K562 (cell line): ENCODE data around the gene EMID1. TPM values are rescaled to one million over a fixed set of nuclear protein-coding genes. Genes with fewer than 3 reads are reported as not detected.

Source experiments
- CBX3 ChIP-seq, 2 experiments: IDR thresholded peaks; 1 replicate in 1 of 2; 2 replicates in 1 of 2; pipeline ENCODE4 v1.6.1; 2012; ENCODE audit warnings: inconsistent platforms in 2 of 2, low read length in 2 of 2, borderline replicate concordance in 1 of 2, control low read depth in 1 of 2
- CC2D1A ChIP-seq: fragments of 450-650 bp; IDR thresholded peaks from 2 replicates; pipeline ENCODE4 v1.6.1; 2017; ENCODE audit warnings: mild to moderate bottlenecking
- CLOCK ChIP-seq: fragments of 250-450 bp; sonication (Bioruptor Pico); IDR thresholded peaks from 2 replicates; pipeline ENCODE4 v1.4.0; 2020; ENCODE audit warnings: mild to moderate bottlenecking, moderate library complexity, borderline replicate concordance
- CREB1 ChIP-seq, 2 experiments: sonication (generic) in 1 of 2; formaldehyde crosslinking in 1 of 2; IDR thresholded peaks; 2 replicates each; pipeline versions ENCODE4 v1.6.1 to v1.8.0; 2012 to 2022; ENCODE audit warnings: inconsistent platforms in 1 of 2, mild to moderate bottlenecking in 1 of 2, missing genetic modification reagents in 1 of 2, moderate library complexity in 1 of 2
- DDX20 ChIP-seq: fragments of 450-650 bp; IDR thresholded peaks from 2 replicates; pipeline ENCODE4 v1.6.1; 2016; ENCODE audit warnings: missing genetic modification characterization, low read depth, mild to moderate bottlenecking, missing compliant biosample characterization, moderate library complexity
- EHMT2 ChIP-seq: fragments of 450-650 bp; IDR thresholded peaks from 2 replicates; pipeline ENCODE4 v1.6.1; 2018; ENCODE audit warnings: antibody characterized with exemption
- FOXJ2 ChIP-seq: fragments of 200-800 bp; sonication (Bioruptor generic); IDR thresholded peaks from 2 replicates; pipeline ENCODE4 v1.6.1; 2016; ENCODE audit warnings: missing genetic modification characterization, missing compliant biosample characterization
- ILF3 ChIP-seq: fragments of 450-650 bp; IDR thresholded peaks from 2 replicates; pipeline ENCODE4 v1.6.1; 2018; ENCODE audit warnings: antibody characterized with exemption, mild to moderate bottlenecking, moderate library complexity, borderline replicate concordance
- ILK ChIP-seq: fragments of 450-650 bp; IDR thresholded peaks from 2 replicates; pipeline ENCODE4 v1.6.1; 2016; ENCODE audit warnings: missing genetic modification characterization, low read depth, mild to moderate bottlenecking, missing compliant biosample characterization, moderate library complexity, borderline replicate concordance
- MYNN ChIP-seq, 2 experiments: sonication (generic); formaldehyde crosslinking in 1 of 2; IDR thresholded peaks; 2 replicates each; pipeline versions ENCODE4 v1.5.0 to v1.6.1; 2016 to 2020; ENCODE audit warnings: antibody characterized with exemption in 1 of 2, missing genetic modification reagents in 1 of 2
- NCOA1 ChIP-seq: fragments of 450-650 bp; IDR thresholded peaks from 2 replicates; pipeline ENCODE4 v1.6.1; 2016; ENCODE audit warnings: low read depth
- POLR2H ChIP-seq: IDR thresholded peaks from 2 replicates; pipeline ENCODE4 v1.6.1; 2016; ENCODE audit warnings: missing genetic modification characterization, low read depth, mild to moderate bottlenecking, control low read depth, missing compliant biosample characterization, moderate library complexity
- RBM22 ChIP-seq: fragments of 200-400 bp; formaldehyde crosslinking; IDR thresholded peaks from 2 replicates; pipeline ENCODE4 v1.6.1; 2018; ENCODE audit warnings: low read length, low read depth; ENCODE audit not compliant: poor library complexity, severe bottlenecking
- RBM25 ChIP-seq: fragments of 200-400 bp; formaldehyde crosslinking; IDR thresholded peaks from 2 replicates; pipeline ENCODE4 v1.6.1; 2018; ENCODE audit warnings: low read length, low read depth, moderate library complexity; ENCODE audit not compliant: severe bottlenecking
- SMC3 ChIP-seq: conservative IDR thresholded peaks from 2 replicates; pipeline ENCODE4 v1.6.1; 2011; ENCODE audit warnings: low read depth, low read length, improper control_type of control experiment; ENCODE audit not compliant: insufficient read depth
- TAF9B ChIP-seq: fragments of 450-650 bp; IDR thresholded peaks from 2 replicates; pipeline ENCODE4 v1.6.1; 2018; ENCODE audit warnings: mild to moderate bottlenecking; ENCODE audit not compliant: partially characterized antibody
- XRCC4 ChIP-seq: IDR thresholded peaks from one replicate; pipeline ENCODE4 v1.6.1; 2011; ENCODE audit not compliant: insufficient read depth, insufficient read length; ENCODE audit errors: extremely low read depth
- ZBED1 ChIP-seq: IDR thresholded peaks from 2 replicates; pipeline ENCODE4 v1.6.1; 2014
- ZNF121 ChIP-seq: sonication (generic); formaldehyde crosslinking; conservative IDR thresholded peaks from 2 replicates; pipeline ENCODE4 v1.8.0; 2022; ENCODE audit warnings: missing genetic modification reagents
- ZNF224 ChIP-seq: sonication (generic); formaldehyde crosslinking; IDR thresholded peaks from 2 replicates; pipeline ENCODE4 v1.8.0; 2022; ENCODE audit warnings: mild to moderate bottlenecking, missing genetic modification reagents
- ZNF778 ChIP-seq: fragments of 450-650 bp; formaldehyde crosslinking; IDR thresholded peaks from 2 replicates; pipeline ENCODE4 v1.4.0; 2020; ENCODE audit warnings: mild to moderate bottlenecking, moderate library complexity
- polyA plus RNA-seq, 8 experiments: library from polyadenylated mRNA; depleted of rRNA in 4 of 8; stranded (reverse) in 5 of 8; unstranded in 3 of 8; fragments of >200 nt; fragmentation: Nextera tagmentation in 2 of 8; fragmentation: Illumina TruSeq in 1 of 8; extraction: Ambion mirVana in 2 of 8; extraction: Trizol in 1 of 8; gene quantifications; 2 replicates each; pipeline versions ENCODE4 v1.2.1 to v1.2.3, GENCODE V29; 2011 to 2014; ENCODE audit warnings: inconsistent platforms in 1 of 8, missing spikeins in 1 of 8
- total RNA-seq, 7 experiments: library from RNA; depleted of rRNA in 6 of 7; stranded (reverse); fragments of >200 nt in 6 of 7; fragmentation: Illumina TruSeq in 2 of 7; extraction: Trizol in 2 of 7; gene quantifications; 2 replicates each; pipeline versions ENCODE4 v1.2.1 to v1.2.3, GENCODE V29; 2011 to 2021; ENCODE audit warnings: low replicate concordance in 1 of 7
- TF ChIP-seq, protein P1 (sequence below), 2 experiments: fragments of 450-650 bp; IDR thresholded peaks; 2 replicates each; pipeline ENCODE4 v1.6.1; 2016
- TF ChIP-seq, protein P2 (sequence below): fragments of 250-450 bp; sonication (Bioruptor Pico); IDR thresholded peaks from 2 replicates; pipeline ENCODE4 v1.8.0; 2021; ENCODE audit warnings: moderate library complexity, mild to moderate bottlenecking, inconsistent platforms

EMID1 gene
- total and polyA plus RNA-seq, 9 of the 15 experiments (the other 6 are each of a cell fraction or from before 2014, with no cell fraction given) = 0.15 to 7.2 (median 2.7) TPM

DNA sequence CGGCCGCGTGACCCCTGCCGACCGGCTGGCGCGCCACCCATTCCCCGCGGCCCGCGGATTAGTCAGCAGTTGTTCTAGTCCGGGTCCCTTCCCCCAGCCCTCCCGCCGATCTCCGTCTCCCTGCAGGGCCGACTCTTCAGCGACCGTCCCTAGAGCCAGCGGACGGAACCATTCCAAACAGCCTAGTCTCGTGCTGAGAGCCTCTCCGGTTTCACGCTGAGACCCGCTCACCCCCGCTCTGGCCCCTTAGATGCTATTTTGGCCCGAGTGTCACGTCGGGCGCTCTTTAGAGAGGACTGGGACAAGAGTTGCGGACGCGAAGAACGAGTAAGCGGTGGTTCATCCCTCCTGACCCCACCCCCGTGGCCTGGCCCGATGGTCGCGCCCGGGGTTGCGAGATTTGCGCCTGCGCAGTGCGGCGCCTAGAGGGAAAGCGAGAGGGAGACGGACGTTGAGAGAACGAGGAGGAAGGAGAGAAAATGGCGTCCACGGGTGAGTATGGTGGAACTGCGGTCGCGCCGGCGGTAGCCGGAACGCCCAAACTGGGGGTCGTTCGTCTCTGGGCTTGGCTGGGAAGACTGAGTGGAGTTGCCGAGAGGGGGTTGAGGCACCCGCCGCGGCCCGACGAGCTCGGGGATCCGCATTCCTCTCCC, 62.3 kb downstream of the EMID1 start, which contains the start of the genes EWSR1 and RHBDD3 (continued):
- TF ChIP-seq CREB1 (IDR thresholded peaks at IDR 0.05) = no peak
- TF ChIP-seq CREB1 (CRISPR knock-in tag; IDR thresholded peaks at IDR 0.05) = peak; percentile 54; the same call in 1 of the 2 replicates
- no peak for TF ChIP-seq ILF3
- no peak for TF ChIP-seq ZNF121 (CRISPR knock-in tag)
- no peak for TF ChIP-seq ZNF778 (CRISPR knock-in tag)
- no peak for TF ChIP-seq CBX3 (IDR thresholded peaks at IDR 0.05; ENCODE audit: borderline replicate concordance in 1 of 2, low read length in 2 of 2)
- no peak for TF ChIP-seq FOXJ2 (tag)
- peak; percentile 75 for TF ChIP-seq RBM22
- TF ChIP-seq ZNF224 (CRISPR knock-in tag) = no peak
- peak; percentile 54; the same call in 1 of the 2 replicates for TF ChIP-seq NCOA1
- peak; percentile 85 for TF ChIP-seq TAF9B
- no peak for TF ChIP-seq DDX20 (tag)
- TF ChIP-seq EHMT2 = no peak
- peak; percentile 74 for TF ChIP-seq POLR2H
- TF ChIP-seq MYNN (IDR thresholded peaks at IDR 0.05) = no peak
- TF ChIP-seq MYNN (CRISPR knock-in tag; IDR thresholded peaks at IDR 0.05) = no peak
- TF ChIP-seq, protein P1, sequence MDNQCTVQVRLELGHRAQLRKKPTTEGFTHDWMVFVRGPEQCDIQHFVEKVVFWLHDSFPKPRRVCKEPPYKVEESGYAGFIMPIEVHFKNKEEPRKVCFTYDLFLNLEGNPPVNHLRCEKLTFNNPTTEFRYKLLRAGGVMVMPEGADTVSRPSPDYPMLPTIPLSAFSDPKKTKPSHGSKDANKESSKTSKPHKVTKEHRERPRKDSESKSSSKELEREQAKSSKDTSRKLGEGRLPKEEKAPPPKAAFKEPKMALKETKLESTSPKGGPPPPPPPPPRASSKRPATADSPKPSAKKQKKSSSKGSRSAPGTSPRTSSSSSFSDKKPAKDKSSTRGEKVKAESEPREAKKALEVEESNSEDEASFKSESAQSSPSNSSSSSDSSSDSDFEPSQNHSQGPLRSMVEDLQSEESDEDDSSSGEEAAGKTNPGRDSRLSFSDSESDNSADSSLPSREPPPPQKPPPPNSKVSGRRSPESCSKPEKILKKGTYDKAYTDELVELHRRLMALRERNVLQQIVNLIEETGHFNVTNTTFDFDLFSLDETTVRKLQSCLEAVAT (IDR thresholded peaks at IDR 0.05) = peak in 1 of 2 experiments; percentile 41; a peak in 1 of 4 replicates
- no peak for TF ChIP-seq RBM25
- TF ChIP-seq CLOCK (CRISPR knock-in tag) = 0 out of 2 replicates have a peak, but pooled peaks have one; percentile 36
- TF ChIP-seq ZBED1 = 0 out of 2 replicates have a peak, but pooled peaks have one; percentile 11
- TF ChIP-seq CC2D1A = no peak
- TF ChIP-seq XRCC4 = no peak
- TF ChIP-seq, protein P2, sequence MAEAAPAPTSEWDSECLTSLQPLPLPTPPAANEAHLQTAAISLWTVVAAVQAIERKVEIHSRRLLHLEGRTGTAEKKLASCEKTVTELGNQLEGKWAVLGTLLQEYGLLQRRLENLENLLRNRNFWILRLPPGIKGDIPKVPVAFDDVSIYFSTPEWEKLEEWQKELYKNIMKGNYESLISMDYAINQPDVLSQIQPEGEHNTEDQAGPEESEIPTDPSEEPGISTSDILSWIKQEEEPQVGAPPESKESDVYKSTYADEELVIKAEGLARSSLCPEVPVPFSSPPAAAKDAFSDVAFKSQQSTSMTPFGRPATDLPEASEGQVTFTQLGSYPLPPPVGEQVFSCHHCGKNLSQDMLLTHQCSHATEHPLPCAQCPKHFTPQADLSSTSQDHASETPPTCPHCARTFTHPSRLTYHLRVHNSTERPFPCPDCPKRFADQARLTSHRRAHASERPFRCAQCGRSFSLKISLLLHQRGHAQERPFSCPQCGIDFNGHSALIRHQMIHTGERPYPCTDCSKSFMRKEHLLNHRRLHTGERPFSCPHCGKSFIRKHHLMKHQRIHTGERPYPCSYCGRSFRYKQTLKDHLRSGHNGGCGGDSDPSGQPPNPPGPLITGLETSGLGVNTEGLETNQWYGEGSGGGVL = no peak
- TF ChIP-seq ILK = no peak
- no peak for TF ChIP-seq SMC3
